SK-N-MC (cell line): ENCODE measurements around the gene FBF1.

Source experiments
- DNase-seq: peaks from one replicate; pipeline ENCODE4 v3.0.0-alpha.2; 2011; ENCODE audit warnings: low read depth, low spot score
- H3K27ac ChIP-seq: fragments of 200-600 bp; sonication (generic); 2 replicates; pipeline ENCODE4 v1.5.1; 2016; ENCODE audit warnings: mixed run types
- H3K36me3 ChIP-seq: fragments of 200-600 bp; sonication (generic); 2 replicates; pipeline ENCODE4 v1.6.1; 2017; ENCODE audit warnings: antibody characterized with exemption, low read length, mixed read lengths; ENCODE audit not compliant: insufficient read depth
- H3K4me3 ChIP-seq: fragments of 200-600 bp; sonication (generic); 2 replicates; pipeline ENCODE4 v1.5.1; 2016
- H3K9ac ChIP-seq: fragments of 200-600 bp; sonication (generic); 2 replicates; pipeline ENCODE4 v1.8.0; 2017; ENCODE audit warnings: mixed run types, mixed read lengths; ENCODE audit not compliant: insufficient read length
- H3K9me3 ChIP-seq: fragments of 200-600 bp; sonication (generic); 2 replicates; pipeline ENCODE4 v1.6.1; 2017; ENCODE audit warnings: low read depth, mild to moderate bottlenecking, antibody characterized with exemption, low read length, moderate library complexity, mixed read lengths
- EZH2 ChIP-seq: fragments of 200-600 bp; sonication (generic); IDR thresholded peaks from one replicate; pipeline ENCODE4 v1.6.1; 2017; ENCODE audit warnings: antibody characterized with exemption
- FOXP2 ChIP-seq: optimal IDR thresholded peaks from 2 replicates; pipeline ENCODE3; 2011; ENCODE audit warnings: mild to moderate bottlenecking, moderate library complexity; ENCODE audit not compliant: insufficient read depth; ENCODE audit errors: extremely low read length, control extremely low read depth
- POLR2AphosphoS5 ChIP-seq: IDR thresholded peaks from 2 replicates; pipeline ENCODE4 v1.6.1; 2012; ENCODE audit warnings: mild to moderate bottlenecking, low read depth, low read length, borderline replicate concordance

The FBF1 gene

DNA sequence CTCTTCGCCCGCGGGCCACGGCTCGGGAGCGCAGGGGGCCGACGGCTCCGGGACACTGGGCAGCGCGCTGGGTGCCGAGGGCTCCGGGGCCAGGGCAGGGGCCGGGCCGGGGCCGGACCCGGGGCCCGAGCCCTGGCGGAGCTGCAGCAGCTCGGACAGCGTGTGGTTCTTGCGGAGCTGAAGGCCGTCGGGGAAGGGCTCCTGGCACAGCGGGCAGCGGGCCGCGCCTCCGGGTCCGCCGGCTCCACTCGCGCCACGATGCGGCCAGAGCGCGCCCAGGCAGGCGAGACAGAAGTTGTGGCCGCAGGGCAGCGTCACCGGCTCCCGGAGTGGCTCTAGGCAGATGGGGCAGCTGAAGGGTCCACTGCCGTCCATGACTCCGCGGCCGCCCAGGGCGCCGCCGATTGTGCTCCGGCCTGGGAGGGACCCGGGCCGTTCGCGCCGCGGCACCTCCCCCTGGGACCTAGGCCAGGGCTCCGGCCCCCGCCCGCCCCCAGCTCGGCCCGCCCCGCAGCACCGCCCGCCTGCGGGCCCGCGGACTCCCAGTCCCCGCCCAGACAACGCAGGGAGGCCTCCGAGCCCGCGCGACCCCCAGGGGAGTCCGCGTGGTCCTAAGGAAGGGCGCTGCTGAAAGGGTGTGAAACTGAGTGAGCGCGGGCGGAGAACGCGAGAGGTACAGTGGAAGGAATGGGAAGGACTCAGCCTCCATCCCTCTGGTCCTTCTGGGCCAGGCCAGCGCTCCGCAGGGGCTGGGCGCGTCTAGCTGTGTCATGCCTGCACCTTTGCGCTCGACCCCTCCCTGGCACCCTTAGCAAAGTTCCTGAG is 62.5 kb downstream of the FBF1 start, which contains the start of gene TRIM47:
Gene TRIM47, minus strand, starts transcription at position 408 of the 825 bp plus-strand sequence. Its CDS starts 33 bp downstream, at position 375.
- no peak within 1 kb of the TSS for H3K9ac ChIP-seq
- DNase-seq = no peak

DNA sequence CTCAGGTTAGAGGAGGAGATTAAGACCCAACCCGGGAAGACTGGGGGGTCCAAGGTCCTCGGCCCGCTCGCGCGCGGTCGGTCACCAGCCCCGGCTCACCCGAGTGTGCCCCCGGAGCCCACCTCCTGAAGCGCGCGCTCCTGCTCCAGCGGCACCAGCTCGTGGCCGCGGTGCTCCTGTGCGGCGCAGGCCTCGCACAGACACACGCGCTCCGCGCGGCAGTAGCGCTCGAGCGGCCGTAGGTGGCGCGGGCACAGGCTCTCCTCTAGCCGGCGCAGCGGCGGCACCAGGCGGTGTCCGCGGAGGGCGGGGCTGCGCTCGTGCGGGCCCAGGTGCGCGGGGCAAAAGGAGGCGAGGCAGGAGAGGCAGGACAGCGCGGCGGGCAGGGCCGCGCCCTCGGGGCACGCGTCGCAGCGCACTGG is 63.1 kb downstream of the FBF1 start:
- Histone ChIP-seq H3K9ac (no peak overlapping the region), H3K27ac (no peak overlapping the region), H3K36me3 (no peaks in the 10 kb centered on the region), H3K9me3 (no peaks in the 10 kb centered on the region), H3K4me3 (no peak overlapping the region)
- no peak for DNase-seq
- TF ChIP-seq POLR2AphosphoS5 = no peak
- no peak for TF ChIP-seq EZH2
- no peak for TF ChIP-seq FOXP2

More for the DNA sequence above, 62.5 kb downstream of the FBF1 start, which contains the start of gene TRIM47:
- H3K9me3 ChIP-seq = no peaks in the 10 kb centered on the region
- H3K4me3 ChIP-seq = no peak within 1 kb of the TSS
- H3K27ac ChIP-seq = no peak within 1 kb of the TSS
- no peak for TF ChIP-seq EZH2
- no peak for TF ChIP-seq FOXP2
- TF ChIP-seq POLR2AphosphoS5 = no peak
- no peaks in the 10 kb centered on the region for H3K36me3 ChIP-seq

DNA sequence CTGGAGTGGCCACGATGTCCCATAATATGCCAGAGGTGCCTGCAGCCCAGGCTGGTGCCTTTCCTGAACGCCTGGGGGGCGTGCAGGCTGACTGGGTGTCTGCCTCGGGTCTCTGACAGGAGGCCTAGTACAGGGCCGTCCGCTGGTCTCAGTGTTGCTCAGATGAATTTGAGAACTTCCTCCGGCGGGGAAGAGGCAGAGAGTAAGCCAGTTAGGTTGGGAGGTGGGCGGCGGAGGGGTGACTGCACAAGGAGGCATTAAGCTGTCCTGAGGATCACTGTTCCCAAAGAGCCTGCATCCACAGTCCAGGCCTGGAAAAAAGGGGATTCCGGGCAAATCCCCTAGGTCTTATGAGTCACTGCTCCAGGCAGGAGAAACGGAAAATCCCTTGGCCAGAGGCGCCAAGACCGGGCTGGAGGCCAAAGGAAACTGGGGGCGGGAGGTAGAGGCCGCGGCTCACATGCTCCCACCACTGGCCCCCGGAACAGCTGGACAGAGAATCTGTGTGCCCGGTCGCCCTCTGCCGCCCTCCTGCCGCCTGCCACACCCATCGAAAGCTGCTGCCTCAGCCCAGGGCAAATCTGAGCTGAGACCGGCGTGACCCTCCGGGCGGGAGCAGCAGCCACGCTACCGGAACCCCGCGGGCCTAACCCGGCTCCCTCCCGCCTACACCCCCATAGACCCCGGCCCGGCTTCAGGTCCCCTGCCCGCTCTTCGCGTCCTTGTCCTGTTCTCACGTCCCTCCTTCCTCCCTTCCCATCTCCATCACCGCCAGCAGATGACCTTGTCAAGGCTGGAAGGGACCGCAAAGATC is 63.7 kb downstream of the FBF1 start:
- no peaks in the 10 kb centered on the region for H3K36me3 ChIP-seq
- no peak overlapping the region for H3K9ac ChIP-seq
- H3K4me3 ChIP-seq = no peak overlapping the region
- H3K27ac ChIP-seq = no peak overlapping the region
- TF ChIP-seq POLR2AphosphoS5 (no peak), FOXP2 (no peak), EZH2 (no peak)
- no peak for DNase-seq
- H3K9me3 ChIP-seq = no peaks in the 10 kb centered on the region

DNA sequence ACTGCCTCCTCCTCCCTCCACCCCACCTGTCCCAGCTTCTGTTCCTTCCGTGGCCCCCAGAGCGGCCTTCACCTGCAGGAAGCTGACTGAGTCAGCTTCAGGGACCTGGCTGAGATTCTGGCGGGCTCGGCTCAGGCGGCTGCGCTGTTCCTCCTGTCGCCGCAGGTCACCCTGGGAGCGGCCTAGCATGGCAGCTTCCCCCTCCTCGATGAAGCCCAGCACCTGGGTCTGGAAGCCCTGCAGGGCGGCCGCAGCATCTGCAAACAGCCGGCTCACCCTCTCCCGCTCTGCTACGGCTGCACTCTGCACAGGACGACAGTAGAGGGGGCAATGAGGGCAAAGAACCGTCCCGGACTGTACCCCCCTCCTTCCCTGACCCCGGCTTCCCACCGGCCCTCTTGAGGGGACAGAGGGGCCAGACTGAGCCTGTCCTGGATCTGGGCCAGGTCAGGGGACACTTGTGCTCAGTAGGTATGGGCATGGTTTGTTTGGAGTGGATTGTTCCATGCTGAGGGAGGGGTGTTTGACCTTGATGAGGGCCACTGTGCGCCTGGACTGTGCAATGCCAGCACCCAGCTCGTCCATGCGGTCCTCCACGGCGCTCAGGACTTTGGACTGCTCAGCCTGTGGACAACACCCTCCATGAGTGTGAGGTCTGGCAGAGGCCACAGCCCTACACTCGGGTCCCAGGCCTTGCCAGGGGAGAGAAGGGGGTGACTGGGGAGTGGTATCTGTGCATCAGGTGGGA is 64.5 kb downstream of the FBF1 start:
- H3K36me3 ChIP-seq = no peaks in the 10 kb centered on the region
- DNase-seq = no peak
- TF ChIP-seq EZH2 (no peak), FOXP2 (no peak), POLR2AphosphoS5 (no peak)
- H3K27ac ChIP-seq = no peak overlapping the region
- H3K9ac ChIP-seq = no peak overlapping the region
- no peak overlapping the region for H3K4me3 ChIP-seq
- H3K9me3 ChIP-seq = no peaks in the 10 kb centered on the region

DNA sequence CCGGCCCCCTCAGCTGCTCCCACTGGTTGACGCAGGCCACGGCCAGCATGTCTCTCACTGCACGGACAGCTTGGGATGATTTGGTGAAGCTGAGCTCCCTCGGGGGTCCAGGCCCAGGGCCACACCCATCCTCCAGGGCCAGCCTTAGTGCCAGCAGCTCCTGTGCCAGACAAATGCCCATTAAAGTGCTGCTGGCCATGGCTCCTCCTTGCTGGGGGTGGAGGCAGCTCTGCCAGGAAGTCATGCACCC is 65.0 kb downstream of the FBF1 start:
- Histone ChIP-seq H3K36me3 (no peaks in the 10 kb centered on the region), H3K9me3 (no peaks in the 10 kb centered on the region), H3K9ac (no peak overlapping the region), H3K27ac (no peak overlapping the region), H3K4me3 (no peak overlapping the region)
- no peak for DNase-seq
- TF ChIP-seq POLR2AphosphoS5 (no peak), FOXP2 (no peak), EZH2 (no peak)

DNA sequence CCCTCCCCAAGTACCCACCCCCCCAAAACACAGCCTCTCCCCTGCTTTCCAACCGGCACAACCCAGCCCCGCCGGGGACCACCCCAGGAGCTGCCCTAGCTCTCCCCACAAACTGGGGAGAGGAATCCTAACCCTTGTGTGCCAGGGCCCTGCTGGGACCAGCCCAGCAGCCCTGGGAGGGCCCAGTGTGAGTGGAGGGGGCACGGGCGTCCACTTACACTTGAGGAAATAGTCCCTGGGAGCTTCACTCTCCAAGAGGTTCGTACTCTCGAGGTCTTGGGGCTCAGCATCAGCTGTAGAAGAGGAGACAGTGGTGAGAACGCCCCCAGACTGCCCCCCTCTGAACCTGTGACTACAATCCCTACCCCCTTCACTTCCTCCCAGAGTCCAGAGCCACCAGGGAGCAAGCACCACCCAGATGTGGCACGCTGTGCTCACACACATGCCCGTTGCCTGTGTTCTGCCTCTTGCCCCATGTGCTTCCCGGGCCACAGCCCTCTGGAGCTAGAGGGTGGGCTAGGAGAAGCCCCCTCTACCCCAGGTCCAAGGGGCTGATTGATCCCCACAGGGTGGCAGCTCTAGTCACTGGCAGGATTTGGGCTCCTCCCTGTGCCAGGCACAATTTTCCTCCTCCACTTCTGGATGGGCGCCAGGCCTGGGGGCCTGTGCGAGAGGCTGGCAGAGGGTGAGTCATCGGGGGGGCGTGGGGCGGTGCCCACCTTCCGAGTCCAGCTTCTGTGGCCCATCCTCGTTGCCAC is 65.5 kb downstream of the FBF1 start:
- no peak for TF ChIP-seq EZH2
- no peak for TF ChIP-seq POLR2AphosphoS5
- TF ChIP-seq FOXP2 = no peak
- Histone ChIP-seq H3K27ac (no peak overlapping the region), H3K36me3 (no peaks in the 10 kb centered on the region), H3K4me3 (no peak overlapping the region), H3K9me3 (no peaks in the 10 kb centered on the region), H3K9ac (no peak overlapping the region)
- no peak for DNase-seq

DNA sequence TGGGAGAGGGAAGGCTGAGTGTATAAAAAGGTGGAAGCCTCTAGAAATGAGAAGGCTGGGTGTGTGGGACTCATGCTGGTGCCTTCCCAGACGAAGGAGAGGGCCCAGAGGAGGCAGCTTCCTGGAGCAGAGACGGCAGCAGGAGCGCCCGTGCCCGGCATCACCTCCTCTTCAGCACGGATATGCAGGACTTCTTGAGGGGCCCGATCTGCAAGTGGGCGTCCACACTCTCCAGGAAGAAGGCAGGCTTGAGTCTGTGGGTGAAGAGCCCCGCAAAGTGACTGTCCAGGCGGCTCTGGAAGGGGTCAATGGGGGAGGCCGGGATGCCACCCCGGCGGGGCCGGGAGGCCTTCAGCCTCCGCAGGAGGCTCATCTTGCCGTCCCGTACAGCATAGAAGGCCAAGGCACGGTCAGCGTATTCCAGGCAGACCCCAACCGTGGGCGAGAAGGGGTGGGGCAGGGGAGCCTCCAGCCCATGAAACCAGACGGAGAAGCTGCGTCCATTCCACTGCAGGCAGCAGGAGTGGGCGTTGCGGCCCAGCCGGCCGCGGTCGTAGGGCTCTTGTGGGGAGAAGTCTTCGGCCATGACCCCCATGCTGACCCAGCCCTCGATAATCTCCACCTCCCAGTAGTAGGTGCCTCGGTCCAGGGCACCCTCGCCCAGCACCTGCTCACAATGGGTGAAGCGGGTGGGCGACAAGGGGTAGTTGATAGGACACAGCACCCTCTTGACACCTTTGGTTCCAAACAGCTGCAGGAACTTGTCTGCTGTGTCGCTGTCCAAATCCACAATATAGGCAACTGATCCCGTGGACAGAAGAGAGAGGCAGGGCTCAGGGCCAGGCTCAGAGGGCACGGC is 66.3 kb downstream of the FBF1 start:
- TF ChIP-seq EZH2 = no peak
- no peak for TF ChIP-seq FOXP2
- H3K4me3 ChIP-seq = no peak overlapping the region
- DNase-seq = no peak
- no peaks in the 10 kb centered on the region for H3K9me3 ChIP-seq
- H3K9ac ChIP-seq = no peak overlapping the region
- H3K27ac ChIP-seq = no peak overlapping the region
- no peaks in the 10 kb centered on the region for H3K36me3 ChIP-seq
